WTC11 (cell line): Measurements from ENCODE around the gene STUM. TPM values are rescaled to one million over a fixed set of nuclear protein-coding genes. Genes with fewer than 3 reads are reported as not detected.

Experiments
- ATAC-seq: fragments of 200-7000 bp; cut with Tn5 transposase; 2 replicates; pipeline ENCODE4 v1.10.0; 2021; ENCODE audit warnings: mild to moderate bottlenecking, moderate library complexity
- CTCF ChIA-PET: fragments of 300-600 bp; sonication (Branson Sonifier 250); formaldehyde crosslinking; loops from one replicate; lab custom pipeline; 2021; ENCODE audit warnings: antibody characterized with exemption; lab: Charles Lee
- POLR2A ChIA-PET: fragments of 350-600 bp; sonication (Branson Sonifier 250); formaldehyde crosslinking; loops from one replicate; lab custom pipeline; 2021; ENCODE audit warnings: antibody characterized with exemption; lab: Charles Lee
- DNase-seq: peaks from one replicate; pipeline ENCODE4 v3.0.0; 2021; ENCODE audit warnings: low spot score
- H3K27ac Mint-ChIP-seq: 2 replicates; pipeline ENCODE4 v1.8.0; 2021; ENCODE audit warnings: mixed read lengths
- H3K27me3 Mint-ChIP-seq: 2 replicates; pipeline ENCODE4 v1.8.0; 2021; ENCODE audit warnings: low read depth, mild to moderate bottlenecking, moderate library complexity, mixed read lengths
- H3K36me3 Mint-ChIP-seq: 2 replicates; pipeline ENCODE4 v1.8.0; 2021; ENCODE audit warnings: mixed read lengths
- H3K4me1 Mint-ChIP-seq: 2 replicates; pipeline ENCODE4 v1.8.0; 2022; ENCODE audit warnings: mixed read lengths
- H3K4me3 Mint-ChIP-seq: 2 replicates; pipeline ENCODE4 v1.8.0; 2021; ENCODE audit warnings: mild to moderate bottlenecking, moderate library complexity, mixed read lengths
- H3K9me3 Mint-ChIP-seq: 2 replicates; pipeline ENCODE4 v1.8.0; 2021; ENCODE audit warnings: mixed read lengths
- ARID4B ChIP-seq: sonication (generic); formaldehyde crosslinking; IDR thresholded peaks from 2 replicates; pipeline ENCODE4 v1.8.0; 2023; ENCODE audit warnings: missing genetic modification reagents, mild to moderate bottlenecking, borderline replicate concordance
- ATF3 ChIP-seq: sonication (generic); formaldehyde crosslinking; conservative IDR thresholded peaks from 2 replicates; pipeline ENCODE4 v1.8.1; 2022; ENCODE audit warnings: mild to moderate bottlenecking, missing genetic modification reagents
- E2F5 ChIP-seq: sonication (generic); formaldehyde crosslinking; IDR thresholded peaks from 2 replicates; pipeline ENCODE4 v1.8.1; 2022; ENCODE audit warnings: mild to moderate bottlenecking, moderate library complexity, missing genetic modification reagents
- ELF4 ChIP-seq: sonication (generic); formaldehyde crosslinking; IDR thresholded peaks from 2 replicates; pipeline ENCODE4 v1.8.1; 2022; ENCODE audit warnings: low read depth, mild to moderate bottlenecking, moderate library complexity, missing genetic modification reagents
- ESRRA ChIP-seq: sonication (generic); formaldehyde crosslinking; IDR thresholded peaks from 2 replicates; pipeline ENCODE4 v1.8.1; 2022; ENCODE audit warnings: mild to moderate bottlenecking, missing genetic modification reagents, borderline replicate concordance
- JAZF1 ChIP-seq: fragments of 250-450 bp; sonication (Bioruptor Pico); IDR thresholded peaks from 2 replicates; pipeline ENCODE4 v1.9.0; 2021; ENCODE audit warnings: moderate library complexity, mild to moderate bottlenecking, inconsistent platforms
- MLX ChIP-seq: sonication (generic); formaldehyde crosslinking; IDR thresholded peaks from 2 replicates; pipeline ENCODE4 v1.8.1; 2023; ENCODE audit warnings: mild to moderate bottlenecking, missing genetic modification reagents, moderate library complexity
- MYBL2 ChIP-seq: sonication (generic); formaldehyde crosslinking; IDR thresholded peaks from 2 replicates; pipeline ENCODE4 v1.8.1; 2023; ENCODE audit warnings: mild to moderate bottlenecking, moderate library complexity, missing genetic modification reagents
- NFATC4 ChIP-seq: fragments of 250-450 bp; sonication (Bioruptor Pico); IDR thresholded peaks from 2 replicates; pipeline ENCODE4 v1.9.0; 2021; ENCODE audit warnings: mild to moderate bottlenecking
- PRDM15 ChIP-seq: sonication (generic); formaldehyde crosslinking; IDR thresholded peaks from 2 replicates; pipeline ENCODE4 v1.8.0; 2022; ENCODE audit warnings: missing genetic modification reagents
- PRRX2 ChIP-seq: fragments of 250-450 bp; sonication (Bioruptor Pico); IDR thresholded peaks from 2 replicates; pipeline ENCODE4 v1.8.0; 2021; ENCODE audit warnings: mild to moderate bottlenecking
- SMAD4 ChIP-seq: sonication (generic); formaldehyde crosslinking; IDR thresholded peaks from 2 replicates; pipeline ENCODE4 v1.8.0; 2022; ENCODE audit warnings: mild to moderate bottlenecking, missing genetic modification reagents
- SOX15 ChIP-seq: fragments of 250-450 bp; sonication (Bioruptor Pico); IDR thresholded peaks from 2 replicates; pipeline ENCODE4 v1.9.0; 2021; ENCODE audit warnings: mild to moderate bottlenecking
- SP1 ChIP-seq: sonication (generic); formaldehyde crosslinking; conservative IDR thresholded peaks from 2 replicates; pipeline ENCODE4 v1.8.1; 2022; ENCODE audit warnings: missing genetic modification reagents
- STAT6 ChIP-seq: sonication (generic); formaldehyde crosslinking; conservative IDR thresholded peaks from 2 replicates; pipeline ENCODE4 v1.8.1; 2023; ENCODE audit warnings: mild to moderate bottlenecking, low read depth, missing genetic modification reagents, moderate library complexity
- USF2 ChIP-seq: sonication (generic); formaldehyde crosslinking; IDR thresholded peaks from 2 replicates; pipeline ENCODE4 v1.8.1; 2023; ENCODE audit warnings: mild to moderate bottlenecking, missing genetic modification reagents, moderate library complexity
- ZNF281 ChIP-seq: sonication (generic); formaldehyde crosslinking; IDR thresholded peaks from 2 replicates; pipeline ENCODE4 v1.8.0; 2023; ENCODE audit warnings: mild to moderate bottlenecking, missing genetic modification reagents
- ZNF423 ChIP-seq: fragments of 250-450 bp; sonication (Bioruptor Pico); IDR thresholded peaks from 2 replicates; pipeline ENCODE4 v2.1.2; 2022; ENCODE audit warnings: mild to moderate bottlenecking, moderate library complexity
- ZNF425 ChIP-seq: fragments of 250-450 bp; sonication (Bioruptor Pico); conservative IDR thresholded peaks from 2 replicates; pipeline ENCODE4 v1.9.0; 2021; ENCODE audit warnings: mild to moderate bottlenecking
- total RNA-seq: library from RNA; stranded (reverse); gene quantifications from 3 replicates; pipeline ENCODE4 v1.2.3, GENCODE V29; 2021

STUM gene
- total RNA-seq, 1 experiment from 2014 or later = 2.5 TPM

GRCh38 chr1:226506921-226507320 is 41.6 kb upstream of the STUM start:
- ChIA-PET CTCF (interaction anchor here (1.4 kb wide), 1 partner anchor 50 kb away, joined by 6 read pairs; no protein-coding TSS in a partner anchor), POLR2A (no interaction called here)
- peaks cover 48% of the 10 kb centered on the region for H3K27me3 Mint-ChIP-seq
- no peak overlapping the region for H3K4me3 Mint-ChIP-seq
- no peaks in the 10 kb centered on the region for H3K4me1 Mint-ChIP-seq
- ATAC-seq = no peak
- H3K27ac Mint-ChIP-seq = no peak overlapping the region
- DNase-seq = no peak
- H3K36me3 Mint-ChIP-seq = no peaks in the 10 kb centered on the region
- no peaks in the 10 kb centered on the region for H3K9me3 Mint-ChIP-seq
- no peak for TF ChIP-seq ARID4B (CRISPR knock-in tag)
- TF ChIP-seq SOX15 (CRISPR knock-in tag) = no peak
- TF ChIP-seq NFATC4 (CRISPR knock-in tag) = no peak
- no peak for TF ChIP-seq PRDM15 (CRISPR knock-in tag)
- no peak for TF ChIP-seq ELF4 (CRISPR knock-in tag)
- TF ChIP-seq PRRX2 (CRISPR knock-in tag) = no peak
- TF ChIP-seq ATF3 (CRISPR knock-in tag) = no peak
- TF ChIP-seq MYBL2 (CRISPR knock-in tag) = no peak
- no peak for TF ChIP-seq SMAD4 (CRISPR knock-in tag)
- no peak for TF ChIP-seq JAZF1 (CRISPR knock-in tag)
- no peak for TF ChIP-seq MLX (CRISPR knock-in tag)
- TF ChIP-seq USF2 = no peak
- TF ChIP-seq STAT6 (CRISPR knock-in tag) = no peak
- no peak for TF ChIP-seq SP1 (CRISPR knock-in tag)
- no peak for TF ChIP-seq ZNF281 (CRISPR knock-in tag)
- no peak for TF ChIP-seq ZNF425
- no peak for TF ChIP-seq E2F5 (CRISPR knock-in tag)
- no peak for TF ChIP-seq ESRRA (CRISPR knock-in tag)
- TF ChIP-seq ZNF423 = no peak
